Esophagus muscularis mucosa (tissue), 4 donors: ENCODE measurements around the gene RASAL2. TPM values are rescaled to one million over a fixed set of nuclear protein-coding genes. Genes with fewer than 3 reads are reported as not detected.

Experiments
- DNase-seq: peaks from one replicate; pipeline ENCODE4 v3.0.0-alpha.2; 2017; ENCODE audit errors: extremely low spot score
- H3K27ac ChIP-seq, 4 donors: fragments of 200-600 bp; sonication (generic); replicated peaks in 1 of 4; 1 replicate in 3 of 4; 2 replicates in 1 of 4; pipeline ENCODE4 v1.5.1; 2016 to 2019; ENCODE audit warnings: mild to moderate bottlenecking in 1 of 4
- H3K27me3 ChIP-seq, 4 donors: fragments of 200-600 bp; sonication (generic); one replicate each; pipeline versions ENCODE4 v1.5.1 to v1.6.0; 2016 to 2019
- H3K36me3 ChIP-seq, 4 donors: fragments of 200-600 bp; sonication (generic); one replicate each; pipeline ENCODE4 v1.5.1; 2016 to 2019
- H3K4me1 ChIP-seq, 4 donors: fragments of 200-600 bp; sonication (generic); one replicate each; pipeline ENCODE4 v1.5.1; 2016 to 2019
- H3K4me3 ChIP-seq, 4 donors: fragments of 200-600 bp; sonication (generic); 1 replicate in 2 of 4; 2 replicates in 2 of 4; pipeline ENCODE4 v1.5.1; 2016 to 2019; ENCODE audit warnings: mild to moderate bottlenecking in 4 of 4, moderate library complexity in 1 of 4
- H3K9me3 ChIP-seq, 4 donors: fragments of 200-600 bp; sonication (generic); 1 replicate in 3 of 4; 2 replicates in 1 of 4; pipeline ENCODE4 v1.5.1; 2016 to 2019
- EP300 ChIP-seq: sonication (generic); formaldehyde crosslinking; IDR thresholded peaks from one replicate; pipeline ENCODE4 v1.6.1; 2017; ENCODE audit warnings: antibody characterized with exemption
- POLR2A ChIP-seq: fragments of 450-650 bp; IDR thresholded peaks from one replicate; pipeline ENCODE4 v1.6.1; 2017; ENCODE audit warnings: antibody characterized with exemption, moderate library complexity, mild to moderate bottlenecking, low read depth
- POLR2AphosphoS5 ChIP-seq, 2 donors: sonication (generic); formaldehyde crosslinking; IDR thresholded peaks; one replicate each; pipeline ENCODE4 v1.6.1; 2017; ENCODE audit warnings: antibody characterized with exemption in 2 of 2
- WGBS: methylation state at CpG from one replicate; pipeline ENCODE4 v1.1.5; 2018; 5-methylcytosine and 5-hydroxymethylcytosine counted together
- intact Hi-C: fragments of 100-400 bp; cut with DNase I; formaldehyde crosslinking; loops from one replicate; pipeline ENCODE4 v1.15.1; 2023
- total RNA-seq, 4 donors: library from RNA; depleted of rRNA; stranded (reverse); fragments of >200 nt; gene quantifications; one replicate each; pipeline versions ENCODE4 v1.1.0 to v1.2.1, GENCODE V29; 2016
- TF ChIP-seq, protein P1 (sequence below), 3 experiments: fragments of 200-600 bp in 2 of 3; fragments of 450-650 bp in 1 of 3; sonication (generic) in 2 of 3; IDR thresholded peaks; one replicate each; pipeline ENCODE4 v1.5.1; 2017 to 2019; ENCODE audit warnings: antibody characterized with exemption in 3 of 3, mild to moderate bottlenecking in 2 of 3, moderate library complexity in 1 of 3

Gene RASAL2
- total RNA-seq, 4 donors from 2014 or later, result 11.6 to 30.0 (median 22.3) TPM

GRCh38 chr1:178330153-178330552, 236.2 kb downstream of the RASAL2 start:
- intact Hi-C loops, result no loop called here
- no peaks in the 10 kb centered on the region for H3K9me3 ChIP-seq
- no peak overlapping the region for H3K27ac ChIP-seq
- DNase-seq, result no peak
- peaks cover 21 to 27% (median 24%) of the 10 kb centered on the region in 4 donors for H3K4me1 ChIP-seq
- no peaks in the 10 kb centered on the region for H3K36me3 ChIP-seq
- 90% methylated on average over 1 of the region's 1 CpG for WGBS
- H3K27me3 ChIP-seq, result no peaks in the 10 kb centered on the region
- TF ChIP-seq POLR2A, result no peak
- TF ChIP-seq POLR2AphosphoS5 (IDR thresholded peaks at IDR 0.05), result no peak
- TF ChIP-seq, protein P1, sequence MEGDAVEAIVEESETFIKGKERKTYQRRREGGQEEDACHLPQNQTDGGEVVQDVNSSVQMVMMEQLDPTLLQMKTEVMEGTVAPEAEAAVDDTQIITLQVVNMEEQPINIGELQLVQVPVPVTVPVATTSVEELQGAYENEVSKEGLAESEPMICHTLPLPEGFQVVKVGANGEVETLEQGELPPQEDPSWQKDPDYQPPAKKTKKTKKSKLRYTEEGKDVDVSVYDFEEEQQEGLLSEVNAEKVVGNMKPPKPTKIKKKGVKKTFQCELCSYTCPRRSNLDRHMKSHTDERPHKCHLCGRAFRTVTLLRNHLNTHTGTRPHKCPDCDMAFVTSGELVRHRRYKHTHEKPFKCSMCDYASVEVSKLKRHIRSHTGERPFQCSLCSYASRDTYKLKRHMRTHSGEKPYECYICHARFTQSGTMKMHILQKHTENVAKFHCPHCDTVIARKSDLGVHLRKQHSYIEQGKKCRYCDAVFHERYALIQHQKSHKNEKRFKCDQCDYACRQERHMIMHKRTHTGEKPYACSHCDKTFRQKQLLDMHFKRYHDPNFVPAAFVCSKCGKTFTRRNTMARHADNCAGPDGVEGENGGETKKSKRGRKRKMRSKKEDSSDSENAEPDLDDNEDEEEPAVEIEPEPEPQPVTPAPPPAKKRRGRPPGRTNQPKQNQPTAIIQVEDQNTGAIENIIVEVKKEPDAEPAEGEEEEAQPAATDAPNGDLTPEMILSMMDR (IDR thresholded peaks at IDR 0.05), result no peak
- TF ChIP-seq EP300, result no peak
- no peak overlapping the region for H3K4me3 ChIP-seq

- Histone ChIP-seq H3K36me3 (no peaks in the 10 kb centered on the region), H3K27me3 (no peaks in the 10 kb centered on the region), H3K9me3 (no peaks in the 10 kb centered on the region), H3K4me3 (no peak overlapping the region), H3K4me1 (peaks cover 21 to 27% (median 24%) of the 10 kb centered on the region in 4 donors), H3K27ac (no peak overlapping the region)
- TF ChIP-seq, protein P1 (IDR thresholded peaks at IDR 0.05), result no peak
- no peak for TF ChIP-seq POLR2AphosphoS5 (IDR thresholded peaks at IDR 0.05)
- TF ChIP-seq POLR2A, result no peak
- TF ChIP-seq EP300, result no peak
- DNase-seq, result no peak
- WGBS, result 85% methylated on average over 7 of the region's 7 CpGs
- intact Hi-C loops, result no loop called here
These were observed 237.1 kb downstream of the RASAL2 start for GRCh38 chr1:178330848-178331497.

DNA sequence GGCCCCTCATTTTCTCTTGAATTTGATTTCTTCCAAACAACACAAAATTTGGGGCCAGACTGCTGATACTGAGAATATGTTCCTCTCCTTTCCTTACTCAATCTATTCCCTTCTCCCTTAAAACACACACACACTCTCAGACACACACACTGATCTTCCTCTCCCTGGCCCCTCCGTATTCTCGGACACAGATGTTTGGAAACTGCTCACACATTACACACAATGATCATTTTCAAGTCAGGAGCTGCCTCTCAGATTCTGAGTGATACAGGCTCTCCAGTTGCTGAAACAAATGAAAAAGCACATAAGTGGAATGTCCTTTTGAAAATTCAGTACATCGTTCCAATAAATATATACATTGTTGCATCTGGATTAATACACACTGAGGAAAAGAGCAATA, 241.5 kb downstream of the RASAL2 start:
- WGBS, result 77% methylated on average over 3 of the region's 3 CpGs
- Histone ChIP-seq H3K36me3 (no peaks in the 10 kb centered on the region), H3K4me1 (peaks cover 9 to 17% (median 12%) of the 10 kb centered on the region in 4 donors), H3K27ac (no peak overlapping the region), H3K4me3 (no peak overlapping the region), H3K27me3 (no peaks in the 10 kb centered on the region), H3K9me3 (no peaks in the 10 kb centered on the region)
- intact Hi-C loops, result no loop called here
- TF ChIP-seq EP300 (no peak), POLR2AphosphoS5 (IDR thresholded peaks at IDR 0.05) (no peak), POLR2A (no peak)
- TF ChIP-seq, protein P1 (IDR thresholded peaks at IDR 0.05), result no peak
- DNase-seq, result no peak

DNA sequence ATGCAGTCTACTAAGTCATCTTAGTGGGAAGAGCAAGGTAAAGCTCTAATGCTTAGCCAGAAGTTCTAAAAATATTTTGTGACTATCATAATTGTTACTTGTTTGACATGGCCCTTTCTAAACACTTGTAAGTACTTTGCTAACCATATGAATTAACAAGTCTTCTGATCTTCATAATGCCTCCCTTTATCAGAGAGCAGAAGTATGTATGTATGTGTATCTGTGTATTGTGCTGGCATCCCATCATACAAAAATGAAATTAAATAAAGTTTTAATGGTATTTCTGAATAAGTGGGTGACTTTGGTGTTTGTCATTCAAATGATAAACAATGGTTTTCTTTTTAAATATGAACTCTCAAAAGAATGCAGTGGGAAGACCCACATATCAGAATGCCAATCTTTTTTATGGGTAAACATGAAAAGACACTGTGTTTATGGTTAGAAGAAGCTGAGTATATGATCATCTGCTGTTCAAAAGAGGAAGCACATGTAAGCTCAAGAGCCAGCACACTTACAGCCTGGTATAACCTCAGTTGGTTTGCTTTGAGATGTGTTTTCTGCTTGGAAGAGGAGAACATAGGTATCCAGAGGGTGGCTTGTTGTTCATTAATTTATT, 243.3 kb downstream of the RASAL2 start:
- H3K4me3 ChIP-seq, result no peak overlapping the region
- intact Hi-C loops, result no loop called here
- H3K27ac ChIP-seq, result no peak overlapping the region

More for the DNA sequence above, 243.3 kb downstream of the RASAL2 start:
- no peaks in the 10 kb centered on the region for H3K9me3 ChIP-seq
- peaks cover 10 to 26% (median 16%) of the 10 kb centered on the region in 4 donors for H3K4me1 ChIP-seq
- no peaks in the 10 kb centered on the region for H3K27me3 ChIP-seq
- no peak for DNase-seq
- H3K36me3 ChIP-seq, result no peaks in the 10 kb centered on the region
- no peak for TF ChIP-seq EP300
- TF ChIP-seq, protein P1 (IDR thresholded peaks at IDR 0.05), result no peak
- no peak for TF ChIP-seq POLR2A
- TF ChIP-seq POLR2AphosphoS5 (IDR thresholded peaks at IDR 0.05), result no peak
